Renal cortex interstitium (tissue), 11 donors: ENCODE results near the gene FGD6. TPM values are rescaled to one million over a fixed set of nuclear protein-coding genes. Genes with fewer than 3 reads are reported as not detected.

Experiments used
- DNase-seq, 11 donors: peaks; one replicate each; pipeline ENCODE4 v3.0.0-alpha.2; 2013; ENCODE audit warnings: low read depth in 9 of 11, low spot score in 4 of 11; ENCODE audit errors: extremely low read depth in 1 of 11
- polyA plus RNA-seq, 3 donors: library from polyadenylated mRNA; unstranded; fragments of 120-200 nt; gene quantifications; one replicate each; pipeline ENCODE4 v1.2.1, GENCODE V29; 2013; ENCODE audit not compliant: insufficient read length in 3 of 3

The FGD6 gene
- polyA plus RNA-seq, 3 donors = 9.9 to 11.5 (median 10.2) TPM

DNA sequence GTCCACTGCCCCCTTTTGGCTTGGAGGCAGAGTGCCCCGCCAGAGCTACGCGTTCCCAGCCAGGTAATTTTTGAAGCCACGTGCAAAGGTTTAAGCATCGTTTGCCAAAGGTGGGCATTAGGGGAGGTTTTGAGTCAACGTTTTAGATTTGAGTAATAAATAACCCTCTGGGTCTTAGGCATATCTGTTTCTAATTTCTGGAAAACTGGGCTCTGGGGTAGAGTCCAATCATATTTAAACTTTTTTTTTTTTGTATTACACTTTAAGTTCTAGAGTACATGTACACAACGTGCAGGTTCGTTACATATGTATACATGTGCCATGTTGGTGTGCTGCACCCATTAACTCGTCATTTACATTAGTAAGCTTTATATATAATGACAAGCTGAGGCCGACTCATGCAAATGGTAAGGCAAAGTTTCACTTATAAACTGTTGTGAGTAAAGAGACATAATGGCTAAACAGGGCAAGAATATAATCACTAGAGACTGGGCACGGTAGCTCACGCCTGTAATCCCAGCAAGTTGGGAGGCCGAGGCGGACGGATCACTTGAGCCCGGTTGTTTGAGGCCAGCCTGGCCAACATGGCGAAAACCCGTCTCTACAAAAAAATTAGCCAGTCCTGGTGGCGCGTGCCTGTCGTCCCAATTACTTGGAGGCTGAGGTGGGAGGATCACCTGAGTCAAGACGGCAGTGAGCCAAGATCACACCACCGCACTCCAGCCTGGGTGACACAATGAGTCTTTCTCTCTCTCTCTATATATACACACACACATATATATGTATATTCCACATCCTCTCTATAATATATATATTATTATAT, 143.4 kb downstream of the FGD6 start:
- DNase-seq = no peak

DNA sequence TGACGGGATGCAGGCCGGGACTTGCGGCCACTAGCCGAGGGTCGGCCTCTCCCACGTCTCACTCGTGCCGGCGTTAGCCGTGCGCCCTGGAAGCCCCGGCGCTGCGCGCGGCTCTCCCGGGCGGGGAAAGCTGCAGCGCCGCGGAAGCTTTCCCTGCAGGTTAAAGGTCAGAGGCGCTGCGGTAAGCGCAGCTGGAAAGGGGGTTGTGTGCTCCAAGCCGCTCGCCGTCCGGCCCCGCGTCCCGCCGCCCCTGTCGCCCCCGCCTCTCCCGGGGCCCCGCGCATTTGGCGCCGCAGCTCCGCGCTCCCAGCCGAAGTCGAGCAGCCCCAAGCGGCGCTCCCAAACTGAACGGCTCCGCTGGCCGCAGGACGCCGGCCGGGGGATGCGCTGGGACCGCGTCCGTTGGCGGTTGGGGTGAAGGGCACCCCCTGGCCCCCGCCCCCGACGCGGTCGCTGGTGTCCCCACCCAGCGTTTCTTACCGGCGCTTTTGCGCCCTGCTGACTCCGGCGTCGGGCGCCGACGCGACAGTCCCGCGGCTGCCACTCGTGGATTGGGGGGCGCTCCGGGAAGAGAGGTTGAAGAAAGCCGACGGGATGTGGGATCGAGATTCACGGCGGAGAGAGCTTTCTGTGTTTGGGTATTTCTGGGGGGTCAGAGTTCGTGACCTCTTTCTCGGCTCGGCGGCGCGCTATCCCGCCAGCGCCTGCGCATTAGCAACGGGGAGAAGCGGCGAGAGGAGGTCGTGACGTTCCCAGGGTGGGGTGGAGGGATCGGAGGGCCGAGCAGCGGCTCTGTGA, 144.2 kb downstream of the FGD6 start, which contains the start of gene NR2C1:
Gene NR2C1 (minus strand): TSS at position 719 of the 798 bp plus-strand sequence. CDS start 6,234 bp downstream, outside the sequence.
- DNase-seq = peak; percentile 73 to 95 (median 89)

DNA sequence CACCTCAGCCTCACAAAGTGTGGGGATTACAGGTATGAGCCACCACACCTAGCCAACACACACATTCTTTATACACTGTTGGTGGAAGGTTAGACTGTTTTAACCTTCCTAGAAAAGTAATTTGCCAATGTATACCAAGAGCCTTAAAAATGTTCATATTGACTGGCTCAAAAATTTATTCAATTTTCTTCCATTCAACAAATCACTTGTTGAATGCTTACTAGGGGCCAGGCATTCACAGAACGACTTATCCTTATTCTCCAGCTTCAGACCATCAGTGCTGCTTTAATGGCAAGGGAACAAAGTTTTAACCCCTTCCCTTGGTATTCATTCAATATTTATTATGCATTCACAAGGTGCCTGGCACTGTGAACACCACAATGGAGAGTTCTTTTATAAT, 146.9 kb downstream of the FGD6 start:
- no peak for DNase-seq

DNA sequence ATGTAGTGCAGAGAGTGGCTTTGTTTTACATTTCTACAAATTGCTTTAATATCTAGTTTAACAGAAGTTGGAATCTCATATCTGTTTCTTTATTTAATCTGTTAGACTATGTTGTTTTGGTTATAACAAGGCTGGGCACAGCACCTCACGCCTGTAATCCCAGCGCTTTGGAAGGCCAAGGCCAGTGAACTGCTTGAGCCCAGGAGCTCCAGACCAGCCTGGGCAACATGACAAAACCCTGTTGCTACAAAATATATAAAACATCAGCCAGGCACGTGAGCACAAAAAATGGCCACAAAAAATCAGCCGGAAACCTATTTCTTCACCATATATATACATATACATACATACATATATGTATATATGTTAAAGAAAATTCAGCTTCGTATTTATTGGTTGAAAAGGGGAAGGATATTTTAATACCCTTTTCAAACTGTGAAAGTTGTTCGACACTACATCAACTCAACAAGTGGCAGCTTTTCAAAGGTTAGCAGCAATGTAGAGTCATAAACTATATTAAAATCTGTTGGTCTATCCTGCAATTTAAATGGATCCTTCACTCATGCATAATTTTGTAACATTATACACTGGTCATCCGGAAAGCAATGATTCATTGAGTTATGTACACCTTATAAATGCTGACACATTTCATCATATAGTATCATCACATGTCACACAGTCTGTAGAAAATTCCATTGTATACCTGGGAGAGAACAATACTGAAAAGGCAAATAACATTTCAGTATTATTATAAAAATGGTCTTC, 151.0 kb downstream of the FGD6 start:
- DNase-seq = no peak

DNA sequence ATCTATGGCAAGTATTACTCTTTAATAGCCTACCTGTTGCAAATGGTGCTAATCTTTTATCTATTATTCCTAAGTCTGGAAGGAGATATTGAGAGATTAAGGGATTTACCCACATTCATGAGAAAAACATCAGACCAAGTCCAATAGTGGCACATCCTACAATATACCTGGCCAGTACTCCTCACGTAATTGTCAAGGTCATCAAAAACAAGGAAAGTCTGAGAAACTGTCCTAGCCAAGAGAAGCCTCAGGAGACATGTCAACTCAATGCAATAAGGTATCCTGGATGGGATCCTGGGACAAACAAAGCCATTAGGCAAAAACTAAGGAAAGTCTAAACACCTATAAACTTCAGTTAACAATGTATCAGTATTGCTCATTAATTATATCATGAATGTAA, 156.3 kb downstream of the FGD6 start:
- DNase-seq = no peak

DNA sequence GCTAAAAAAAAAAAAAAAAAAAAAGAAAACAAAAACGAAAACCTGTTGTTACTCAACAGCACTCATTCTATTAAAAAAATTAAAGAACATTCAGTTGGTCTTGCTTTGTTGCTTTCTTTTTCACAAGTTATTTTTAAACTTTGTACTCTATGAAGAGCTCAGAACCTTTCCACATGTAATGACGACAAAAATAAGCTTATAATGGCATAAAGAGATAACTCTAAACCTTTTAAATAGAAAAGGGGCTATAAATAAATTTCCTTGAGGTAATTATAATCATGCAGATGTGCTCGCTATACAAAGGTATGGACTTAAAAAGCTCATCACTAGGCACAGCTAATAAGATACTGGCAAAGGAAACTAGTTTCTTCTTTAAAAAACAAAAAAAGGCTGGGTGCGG, 157.3 kb downstream of the FGD6 start:
- DNase-seq = no peak

DNA sequence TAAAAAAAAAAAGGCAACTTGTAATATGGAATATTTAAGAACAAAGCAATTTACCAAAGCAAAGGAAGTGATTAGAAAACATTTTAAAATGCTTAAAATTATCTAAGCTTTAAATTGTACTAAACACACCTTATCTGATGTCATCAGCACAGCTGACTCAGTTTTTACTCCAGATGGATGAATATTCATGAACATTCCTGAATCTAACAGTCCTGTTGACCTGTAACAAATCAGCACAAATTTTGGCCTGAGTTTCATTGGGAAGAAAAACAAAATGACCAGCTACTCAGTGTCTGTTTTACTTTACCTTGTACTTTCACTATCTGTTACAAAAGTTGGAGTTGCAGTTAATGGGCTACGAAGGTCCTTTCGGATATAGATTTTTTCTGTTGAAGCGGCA, 159.8 kb downstream of the FGD6 start:
- DNase-seq = no peak

DNA sequence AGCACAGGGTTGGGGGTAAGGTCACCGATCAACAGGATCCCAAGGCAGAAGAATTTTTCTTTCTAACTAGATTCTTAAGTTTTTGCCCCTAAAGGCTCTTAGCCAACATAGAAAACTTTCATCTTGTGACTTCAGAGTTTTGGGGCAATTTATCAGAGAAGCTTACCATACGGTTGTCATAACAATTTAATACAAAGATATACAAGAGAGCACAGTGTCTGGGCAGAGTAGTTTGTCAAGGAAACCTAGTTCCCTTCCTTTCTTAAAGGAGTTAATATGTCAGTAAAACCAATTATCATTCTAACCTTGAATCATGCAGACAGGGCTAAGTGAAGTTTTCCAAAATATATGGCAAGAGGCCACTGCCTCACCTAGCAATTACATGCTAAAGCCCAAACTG, 162.2 kb downstream of the FGD6 start:
- no peak for DNase-seq

DNA sequence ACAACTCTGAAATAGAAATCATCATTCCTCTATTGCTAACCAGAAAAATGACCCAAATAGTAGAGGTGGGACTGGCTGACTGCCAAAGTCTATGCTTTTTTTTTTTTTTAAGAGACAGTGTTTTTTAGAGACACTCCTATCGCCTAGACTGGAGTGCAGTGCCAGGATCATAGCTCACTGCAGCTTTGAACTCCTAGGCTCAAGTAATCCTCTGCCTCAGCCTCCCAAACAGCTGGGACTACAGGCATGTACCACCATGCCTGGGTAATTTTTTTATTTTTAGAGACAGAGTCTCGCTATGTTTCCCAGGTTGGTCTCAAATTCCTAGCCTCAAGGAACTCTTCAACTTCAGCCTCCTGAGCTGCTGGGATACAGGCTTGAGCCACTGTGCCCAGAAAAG, 163.1 kb downstream of the FGD6 start:
- no peak for DNase-seq

DNA sequence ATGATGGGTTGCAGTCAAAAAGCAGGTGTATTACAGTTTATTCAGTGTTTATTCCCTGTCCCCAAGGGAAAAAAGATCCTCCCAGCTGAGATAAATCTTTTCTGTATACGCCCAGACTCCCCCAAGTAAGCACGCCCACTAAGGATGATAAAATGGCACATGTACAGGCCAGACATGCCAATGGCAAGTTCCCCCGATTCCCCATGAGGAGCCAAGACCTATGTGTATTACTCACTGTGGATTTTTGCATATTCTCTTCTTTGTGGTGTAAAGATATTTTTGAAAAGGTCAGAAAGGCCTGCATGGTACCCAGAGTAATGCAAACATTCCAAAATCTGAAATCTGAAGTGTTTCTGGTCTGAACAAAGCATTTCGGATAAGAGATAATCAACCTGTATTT, 166.0 kb downstream of the FGD6 start:
- DNase-seq = no peak

DNA sequence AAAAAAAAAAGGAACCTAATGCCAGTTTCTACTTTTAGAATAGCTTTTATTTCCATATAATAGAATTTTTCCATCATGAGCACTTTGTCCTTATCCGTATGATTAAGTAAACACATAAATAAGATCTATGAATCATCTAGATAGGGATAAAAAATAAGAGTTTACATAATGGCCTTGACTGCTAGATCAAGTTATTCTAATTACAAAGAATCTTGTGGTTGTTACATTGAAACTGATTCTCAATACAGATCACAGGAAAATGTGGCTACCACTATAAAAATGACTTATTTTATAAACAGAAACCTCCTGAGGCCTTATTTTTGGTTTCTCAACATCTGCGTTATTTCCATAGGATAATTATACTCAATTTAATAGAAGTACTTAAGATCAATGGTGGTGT, 179.4 kb downstream of the FGD6 start:
- DNase-seq = no peak

DNA sequence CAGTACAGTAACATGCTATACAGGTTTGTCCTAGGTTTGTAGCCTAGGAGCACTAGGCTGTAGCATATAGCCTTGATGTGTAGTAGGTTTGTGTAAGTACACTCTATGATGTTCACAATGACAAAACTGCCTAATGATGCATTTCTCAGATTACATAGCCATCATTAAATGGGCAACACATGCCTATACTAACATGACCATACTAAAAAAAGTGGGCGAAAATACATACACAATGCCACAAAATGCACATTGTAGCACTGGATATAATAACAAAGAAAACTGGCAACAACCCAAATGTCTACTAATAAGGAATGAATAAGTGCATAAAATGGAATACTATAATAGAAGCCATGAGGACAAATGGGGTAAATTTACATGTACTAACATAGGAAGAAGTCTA, 182.5 kb downstream of the FGD6 start:
- DNase-seq = no peak

Other genes starting within 250 kb of the FGD6 start
- gene NDUFA12, start 213.8 kb downstream of the FGD6 start, polyA plus RNA-seq = 100 to 1,000 TPM in 2 of 3 donors, 10 to 100 TPM in 1; 86.7 to 123 (median 117) TPM
- gene NR2C1, start 143.8 kb downstream of the FGD6 start, polyA plus RNA-seq = 10 to 100 TPM; 66.8 to 82.0 (median 74.1) TPM
- gene VEZT, start 340 bp upstream of the FGD6 start, polyA plus RNA-seq = 10 to 100 TPM; 65.3 to 80.1 (median 76.6) TPM